NCI-H2107 (cell line): ENCODE results near the gene SH3PXD2B.
"Not testable (repeated sequence)": the region's sequence is repeated elsewhere in the genome, so short reads cannot be mapped to it uniquely, and the experiment has no call there.

Experiments used
- DNase-seq: peaks from one replicate; lab custom pipeline; 2025; lab: John Stamatoyannopoulos, UW

The SH3PXD2B gene

GRCh38 chr5:172368699-172369098 lies 85.6 kb downstream of the SH3PXD2B start:
- DNase-seq: not testable (repeated sequence)

GRCh38 chr5:172365948-172366608 lies 88.2 kb downstream of the SH3PXD2B start:
- DNase-seq: no peak

GRCh38 chr5:172364773-172365172 lies 89.6 kb downstream of the SH3PXD2B start:
- no peak for DNase-seq

- no peak for DNase-seq
Observed at GRCh38 chr5:172362755-172363154, 91.6 kb downstream of the SH3PXD2B start.

- DNase-seq: no peak
Observed at GRCh38 chr5:172361566-172362238, 92.6 kb downstream of the SH3PXD2B start.

- DNase-seq: no peak
Observed at GRCh38 chr5:172358345-172358744, 96.0 kb downstream of the SH3PXD2B start.

- no peak for DNase-seq
Observed at GRCh38 chr5:172356527-172356926, 97.8 kb downstream of the SH3PXD2B start.

- no peak for DNase-seq
Observed at GRCh38 chr5:172356047-172356446, 98.3 kb downstream of the SH3PXD2B start.

GRCh38 chr5:172353846-172354245 lies 100.5 kb downstream of the SH3PXD2B start:
- no peak for DNase-seq

- DNase-seq: no peak
Observed at GRCh38 chr5:172353271-172353812, 101.0 kb downstream of the SH3PXD2B start.

- not testable (repeated sequence) for DNase-seq
Observed at GRCh38 chr5:172352526-172352925, 101.8 kb downstream of the SH3PXD2B start.

GRCh38 chr5:172351240-172351778 lies 103.0 kb downstream of the SH3PXD2B start:
- no peak for DNase-seq

- no peak for DNase-seq
Observed at GRCh38 chr5:172350212-172351181, 103.8 kb downstream of the SH3PXD2B start.

GRCh38 chr5:172348733-172349132 lies 105.6 kb downstream of the SH3PXD2B start:
- DNase-seq: not testable (repeated sequence)

GRCh38 chr5:172348084-172348483 lies 106.2 kb downstream of the SH3PXD2B start:
- DNase-seq: no peak

GRCh38 chr5:172347496-172348052 lies 106.8 kb downstream of the SH3PXD2B start:
- no peak for DNase-seq

GRCh38 chr5:172345881-172346280 lies 108.4 kb downstream of the SH3PXD2B start:
- DNase-seq: no peak

GRCh38 chr5:172344855-172345409 lies 109.4 kb downstream of the SH3PXD2B start:
- DNase-seq: no peak

GRCh38 chr5:172343741-172344140 lies 110.6 kb downstream of the SH3PXD2B start:
- DNase-seq: no peak

GRCh38 chr5:172342918-172343317 lies 111.4 kb downstream of the SH3PXD2B start:
- no peak for DNase-seq
